ENCODE data around the gene GTF3C2.

GRCh38 chr2:27296481-27296880, 60.1 kb downstream of the GTF3C2 start:
- TF ChIP-seq CTCF (IDR thresholded peaks at IDR 0.05) (no peak), REST (IDR thresholded peaks at IDR 0.05; ENCODE audit: insufficient read depth in 1 of 2, low read depth in 2 of 2, low read length in 1 of 2) (no peak), TCF7L2 (IDR thresholded peaks at IDR 0.05; ENCODE audit: low read depth, low read length) (no peak)

Data from Panc1 (cell line).